GM19328 (cell line): ENCODE measurements around the gene RBMS3.
"Not testable (repeated sequence)": the region's sequence is repeated elsewhere in the genome, so short reads cannot be mapped to it uniquely, and the experiment has no call there.

Source experiments
- ATAC-seq: cut with Tn5 transposase; IDR thresholded peaks from one replicate; pipeline ENCODE4 v1.9.1; 2021; ENCODE audit warnings: mild to moderate bottlenecking, moderate library complexity; ENCODE audit not compliant: unreplicated experiment

Gene RBMS3

GRCh38 chr3:29280404-29281093, at the start of gene RBMS3:
TSS of gene RBMS3 (plus strand) at chr3:29281071.
- ATAC-seq = no peak

- not testable (repeated sequence) for ATAC-seq
Observed at GRCh38 chr3:29233126-29233525, 47.7 kb upstream of the RBMS3 start.

GRCh38 chr3:29236146-29236840, 44.6 kb upstream of the RBMS3 start:
- ATAC-seq = no peak

GRCh38 chr3:29239376-29239775, 41.5 kb upstream of the RBMS3 start:
- ATAC-seq = no peak

- no peak for ATAC-seq
Observed at GRCh38 chr3:29240248-29240647, 40.6 kb upstream of the RBMS3 start.

- no peak for ATAC-seq
Observed at GRCh38 chr3:29240887-29241286, 40.0 kb upstream of the RBMS3 start.

- no peak for ATAC-seq
Observed at GRCh38 chr3:29241855-29242254, 39.0 kb upstream of the RBMS3 start.

- ATAC-seq = no peak
Observed at GRCh38 chr3:29242296-29242695, 38.6 kb upstream of the RBMS3 start.

GRCh38 chr3:29245441-29245840, 35.4 kb upstream of the RBMS3 start:
- ATAC-seq = no peak

- ATAC-seq = no peak
Observed at GRCh38 chr3:29247088-29247745, 33.7 kb upstream of the RBMS3 start.

GRCh38 chr3:29249829-29250345, 31.0 kb upstream of the RBMS3 start:
- no peak for ATAC-seq

- ATAC-seq = no peak
Observed at GRCh38 chr3:29255854-29256696, 24.8 kb upstream of the RBMS3 start.

- ATAC-seq = no peak
Observed at GRCh38 chr3:29258161-29258560, 22.7 kb upstream of the RBMS3 start.

GRCh38 chr3:29261119-29261518, 19.8 kb upstream of the RBMS3 start:
- ATAC-seq = no peak

- ATAC-seq = no peak
Observed at GRCh38 chr3:29263476-29263875, 17.4 kb upstream of the RBMS3 start.

GRCh38 chr3:29265509-29266072, 15.3 kb upstream of the RBMS3 start:
- ATAC-seq = no peak

GRCh38 chr3:29267226-29267625, 13.6 kb upstream of the RBMS3 start:
- no peak for ATAC-seq

- ATAC-seq = no peak
Observed at GRCh38 chr3:29268651-29269050, 12.2 kb upstream of the RBMS3 start.

GRCh38 chr3:29270752-29271151, 10.1 kb upstream of the RBMS3 start:
- ATAC-seq = no peak

- no peak for ATAC-seq
Observed at GRCh38 chr3:29271475-29271874, 9.4 kb upstream of the RBMS3 start.

- ATAC-seq = no peak
Observed at GRCh38 chr3:29274667-29275066, 6.2 kb upstream of the RBMS3 start.
